ENCODE results near the gene MAGIX.
A peak's percentile ranks its signal among the peaks of the same experiment; 100 is the strongest.

MAGIX gene

GRCh38 chrX:49187028-49187394, 24.5 kb downstream of the MAGIX start:
- Histone ChIP-seq H3K4me1 (ENCODE audit: insufficient read depth, insufficient read length) (peaks cover 3% of the 10 kb centered on the region), H3K9me3 (ENCODE audit: insufficient read depth, low read length) (no peaks in the 10 kb centered on the region), H3K36me3 (ENCODE audit: insufficient read depth, insufficient read length, low read length) (peaks cover 16% of the 10 kb centered on the region), H3K4me3 (ENCODE audit: insufficient read length, low read depth) (peak overlapping the region; percentile 77), H3K9ac (ENCODE audit: insufficient read length, low read depth) (peak overlapping the region; percentile 86), H3K27me3 (ENCODE audit: insufficient read depth, insufficient read length) (no peaks in the 10 kb centered on the region)
- DNase-seq (ENCODE audit: low read depth, low spot score) = no peak
- TF ChIP-seq YY1 (IDR thresholded peaks at IDR 0.05; ENCODE audit: insufficient read depth, insufficient read length) = no peak
- TF ChIP-seq SUZ12 (IDR thresholded peaks at IDR 0.05; ENCODE audit: extremely low read depth, insufficient read depth, insufficient read length) = no peak
- TF ChIP-seq ZNF274 (IDR thresholded peaks at IDR 0.05; ENCODE audit: low read depth, low read length) = no peak

DNA sequence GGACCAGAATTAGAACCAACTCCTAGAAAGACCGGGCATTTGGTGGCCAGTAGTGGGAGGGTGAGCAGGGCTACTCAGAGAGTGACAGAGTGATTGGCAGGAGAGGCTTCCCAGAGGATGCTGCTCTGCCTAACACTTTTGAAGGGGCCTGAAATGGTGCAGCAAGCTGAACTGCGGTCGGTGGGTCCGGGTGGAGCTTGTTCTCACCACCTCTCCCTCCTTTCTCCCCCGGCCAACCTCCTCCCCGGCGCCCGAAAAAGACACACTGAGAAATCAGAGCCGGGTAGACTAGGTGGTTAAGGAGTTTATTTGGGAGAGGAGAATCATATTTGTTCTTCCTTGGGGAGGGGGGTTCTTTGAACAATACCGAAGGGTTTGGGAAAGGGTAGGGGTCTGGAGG, 25.0 kb downstream of the MAGIX start:
- H3K4me1 ChIP-seq (ENCODE audit: insufficient read depth, insufficient read length) = peaks cover 3% of the 10 kb centered on the region
- no peak for TF ChIP-seq SUZ12 (IDR thresholded peaks at IDR 0.05; ENCODE audit: extremely low read depth, insufficient read depth, insufficient read length)
- no peak for TF ChIP-seq ZNF274 (IDR thresholded peaks at IDR 0.05; ENCODE audit: low read depth, low read length)
- no peak for TF ChIP-seq YY1 (IDR thresholded peaks at IDR 0.05; ENCODE audit: insufficient read depth, insufficient read length)

GRCh38 chrX:49188468-49189076, 26.0 kb downstream of the MAGIX start:
- Histone ChIP-seq H3K4me1 (ENCODE audit: insufficient read depth, insufficient read length) (peaks cover 3% of the 10 kb centered on the region), H3K36me3 (ENCODE audit: insufficient read depth, insufficient read length, low read length) (peaks cover 4% of the 10 kb centered on the region), H3K9me3 (ENCODE audit: insufficient read depth, low read length) (no peaks in the 10 kb centered on the region), H3K4me3 (ENCODE audit: insufficient read length, low read depth) (no peak overlapping the region), H3K27me3 (ENCODE audit: insufficient read depth, insufficient read length) (no peaks in the 10 kb centered on the region), H3K9ac (ENCODE audit: insufficient read length, low read depth) (peak overlapping the region; percentile 61)
- DNase-seq (ENCODE audit: low read depth, low spot score) = no peak
- TF ChIP-seq ZNF274 (IDR thresholded peaks at IDR 0.05; ENCODE audit: low read depth, low read length) (no peak), SUZ12 (IDR thresholded peaks at IDR 0.05; ENCODE audit: extremely low read depth, insufficient read depth, insufficient read length) (no peak), YY1 (IDR thresholded peaks at IDR 0.05; ENCODE audit: insufficient read depth, insufficient read length) (no peak)

More for the DNA sequence above, 25.0 kb downstream of the MAGIX start:
- DNase-seq (ENCODE audit: low read depth, low spot score) = no peak
- no peaks in the 10 kb centered on the region for H3K9me3 ChIP-seq (ENCODE audit: insufficient read depth, low read length)
- H3K9ac ChIP-seq (ENCODE audit: insufficient read length, low read depth) = peak overlapping the region; percentile 86
- H3K27me3 ChIP-seq (ENCODE audit: insufficient read depth, insufficient read length) = no peaks in the 10 kb centered on the region
- H3K4me3 ChIP-seq (ENCODE audit: insufficient read length, low read depth) = peak overlapping the region; percentile 77
- H3K36me3 ChIP-seq (ENCODE audit: insufficient read depth, insufficient read length, low read length) = peaks cover 11% of the 10 kb centered on the region

GRCh38 chrX:49189606-49190005, 27.0 kb downstream of the MAGIX start:
- no peak for TF ChIP-seq ZNF274 (IDR thresholded peaks at IDR 0.05; ENCODE audit: low read depth, low read length)
- no peak for TF ChIP-seq YY1 (IDR thresholded peaks at IDR 0.05; ENCODE audit: insufficient read depth, insufficient read length)
- no peak for TF ChIP-seq SUZ12 (IDR thresholded peaks at IDR 0.05; ENCODE audit: extremely low read depth, insufficient read depth, insufficient read length)
- H3K4me3 ChIP-seq (ENCODE audit: insufficient read length, low read depth) = peak overlapping the region; percentile 6
- DNase-seq (ENCODE audit: low read depth, low spot score) = no peak
- H3K4me1 ChIP-seq (ENCODE audit: insufficient read depth, insufficient read length) = peaks cover 7% of the 10 kb centered on the region
- H3K9me3 ChIP-seq (ENCODE audit: insufficient read depth, low read length) = no peaks in the 10 kb centered on the region
- H3K36me3 ChIP-seq (ENCODE audit: insufficient read depth, insufficient read length, low read length) = peaks cover 4% of the 10 kb centered on the region
- H3K27me3 ChIP-seq (ENCODE audit: insufficient read depth, insufficient read length) = no peaks in the 10 kb centered on the region
- H3K9ac ChIP-seq (ENCODE audit: insufficient read length, low read depth) = peak overlapping the region; percentile 62

- H3K27me3 ChIP-seq (ENCODE audit: insufficient read depth, insufficient read length) = no peaks in the 10 kb centered on the region
- peaks cover 14% of the 10 kb centered on the region for H3K4me1 ChIP-seq (ENCODE audit: insufficient read depth, insufficient read length)
- peak overlapping the region; percentile 85 for H3K4me3 ChIP-seq (ENCODE audit: insufficient read length, low read depth)
- DNase-seq (ENCODE audit: low read depth, low spot score) = peak; percentile 98
- H3K9ac ChIP-seq (ENCODE audit: insufficient read length, low read depth) = peak overlapping the region; percentile 95
- no peak for TF ChIP-seq ZNF274 (IDR thresholded peaks at IDR 0.05; ENCODE audit: low read depth, low read length)
- TF ChIP-seq YY1 (IDR thresholded peaks at IDR 0.05; ENCODE audit: insufficient read depth, insufficient read length) = no peak
- TF ChIP-seq SUZ12 (IDR thresholded peaks at IDR 0.05; ENCODE audit: extremely low read depth, insufficient read depth, insufficient read length) = no peak
- H3K36me3 ChIP-seq (ENCODE audit: insufficient read depth, insufficient read length, low read length) = peaks cover 4% of the 10 kb centered on the region
- H3K9me3 ChIP-seq (ENCODE audit: insufficient read depth, low read length) = no peaks in the 10 kb centered on the region
These were observed 28.4 kb downstream of the MAGIX start for GRCh38 chrX:49190821-49191573.

- Histone ChIP-seq H3K9me3 (ENCODE audit: insufficient read depth, low read length) (no peaks in the 10 kb centered on the region), H3K36me3 (ENCODE audit: insufficient read depth, insufficient read length, low read length) (peaks cover 4% of the 10 kb centered on the region), H3K27me3 (ENCODE audit: insufficient read depth, insufficient read length) (no peaks in the 10 kb centered on the region), H3K4me1 (ENCODE audit: insufficient read depth, insufficient read length) (peaks cover 16% of the 10 kb centered on the region), H3K4me3 (ENCODE audit: insufficient read length, low read depth) (peak overlapping the region; percentile 85), H3K9ac (ENCODE audit: insufficient read length, low read depth) (peak overlapping the region; percentile 95)
- TF ChIP-seq ZNF274 (IDR thresholded peaks at IDR 0.05; ENCODE audit: low read depth, low read length) (no peak), YY1 (IDR thresholded peaks at IDR 0.05; ENCODE audit: insufficient read depth, insufficient read length) (no peak), SUZ12 (IDR thresholded peaks at IDR 0.05; ENCODE audit: extremely low read depth, insufficient read depth, insufficient read length) (no peak)
- DNase-seq (ENCODE audit: low read depth, low spot score) = no peak
These were observed 29.0 kb downstream of the MAGIX start for GRCh38 chrX:49191574-49192011.

- H3K4me1 ChIP-seq (ENCODE audit: insufficient read depth, insufficient read length) = peaks cover 21% of the 10 kb centered on the region
- H3K4me3 ChIP-seq (ENCODE audit: insufficient read length, low read depth) = no peak overlapping the region
- peaks cover 4% of the 10 kb centered on the region for H3K36me3 ChIP-seq (ENCODE audit: insufficient read depth, insufficient read length, low read length)
- H3K9me3 ChIP-seq (ENCODE audit: insufficient read depth, low read length) = no peaks in the 10 kb centered on the region
- DNase-seq (ENCODE audit: low read depth, low spot score) = no peak
- H3K9ac ChIP-seq (ENCODE audit: insufficient read length, low read depth) = no peak overlapping the region
- TF ChIP-seq ZNF274 (IDR thresholded peaks at IDR 0.05; ENCODE audit: low read depth, low read length) (no peak), YY1 (IDR thresholded peaks at IDR 0.05; ENCODE audit: insufficient read depth, insufficient read length) (no peak), SUZ12 (IDR thresholded peaks at IDR 0.05; ENCODE audit: extremely low read depth, insufficient read depth, insufficient read length) (no peak)
- H3K27me3 ChIP-seq (ENCODE audit: insufficient read depth, insufficient read length) = peaks cover 4% of the 10 kb centered on the region
These were observed 30.3 kb downstream of the MAGIX start for GRCh38 chrX:49192722-49193328.
